SU-DHL-6 (cell line): ENCODE data around the gene CHCHD1.

Experiments
- H2AFZ ChIP-seq: fragments of 200-600 bp; sonication (generic); 2 replicates; pipeline ENCODE4 v1.6.1; 2014; ENCODE audit warnings: low read depth, mild to moderate bottlenecking, moderate library complexity, mixed read lengths, antibody characterized with exemption, low read length; ENCODE audit not compliant: severe bottlenecking
- H3F3A ChIP-seq: fragments of 200-600 bp; shearing (Covaris generic); 2 replicates; pipeline ENCODE4 v1.6.0; 2016; ENCODE audit warnings: antibody characterized with exemption, mild to moderate bottlenecking; ENCODE audit not compliant: insufficient read depth
- H3K27ac ChIP-seq: fragments of 200-600 bp; sonication (generic); 2 replicates; pipeline ENCODE4 v1.5.1; 2016; ENCODE audit warnings: low read depth, mild to moderate bottlenecking, low read length, moderate library complexity, mixed read lengths
- H3K27me3 ChIP-seq: fragments of 200-600 bp; sonication (generic), shearing (Covaris generic); 2 replicates; pipeline ENCODE4 v1.6.0; 2014; ENCODE audit warnings: mild to moderate bottlenecking, low read length
- H3K36me3 ChIP-seq: fragments of 200-600 bp; sonication (generic); 2 replicates; pipeline ENCODE4 v1.6.1; 2014; ENCODE audit warnings: mild to moderate bottlenecking, low read length, mixed read lengths
- H3K4me2 ChIP-seq: fragments of 300-600, 200-600 bp; shearing (Covaris generic), sonication (generic); 2 replicates; pipeline ENCODE4 v1.6.0; 2014; ENCODE audit warnings: low read length, low read depth, mild to moderate bottlenecking; ENCODE audit not compliant: poor library complexity, severe bottlenecking
- H3K4me3 ChIP-seq: fragments of 200-600 bp; sonication (generic); 2 replicates; pipeline ENCODE4 v1.5.1; 2014; ENCODE audit warnings: antibody characterized with exemption, low read length, mild to moderate bottlenecking, mixed read lengths; ENCODE audit not compliant: insufficient read depth, poor library complexity, severe bottlenecking
- H3K79me2 ChIP-seq: fragments of 200-600 bp; sonication (generic); 2 replicates; pipeline ENCODE4 v1.6.1; 2014; ENCODE audit warnings: mild to moderate bottlenecking, low read length, moderate library complexity; ENCODE audit not compliant: insufficient read depth
- H3K9ac ChIP-seq: fragments of 200-600 bp; sonication (generic); 2 replicates; pipeline ENCODE4 v1.7.0; 2014; ENCODE audit warnings: mild to moderate bottlenecking, low read length
- H3K9me2 ChIP-seq: fragments of 200-600 bp; sonication (generic); replicated peaks from 2 replicates; pipeline ENCODE4 v1.6.1; 2014; ENCODE audit warnings: low read length; ENCODE audit not compliant: insufficient read depth
- H3K9me3 ChIP-seq: fragments of 200-600 bp; sonication (generic); 2 replicates; pipeline ENCODE4 v1.6.1; 2014; ENCODE audit warnings: low read length, mixed read lengths; ENCODE audit not compliant: insufficient read depth
- H4K20me1 ChIP-seq: fragments of 200-600 bp; sonication (generic); 2 replicates; pipeline ENCODE4 v1.6.1; 2014; ENCODE audit warnings: low read depth, mild to moderate bottlenecking, antibody characterized with exemption, low read length, moderate library complexity, mixed read lengths
- CTCF ChIP-seq: fragments of 200-600 bp; sonication (generic); IDR thresholded peaks from one replicate; pipeline ENCODE4 v1.5.1; 2017; ENCODE audit warnings: antibody characterized with exemption, mild to moderate bottlenecking, low read length, moderate library complexity; ENCODE audit not compliant: insufficient read depth, poor library complexity, severe bottlenecking
- EZH2phosphoT487 ChIP-seq: fragments of 200-600 bp; sonication (generic), shearing (Covaris generic); conservative IDR thresholded peaks from 2 replicates; pipeline ENCODE4 v1.6.1; 2018; ENCODE audit warnings: mild to moderate bottlenecking, antibody characterized with exemption, low read length, moderate library complexity, mixed read lengths

The CHCHD1 gene

GRCh38 chr10:73812657-73813056 lies 30.8 kb downstream of the CHCHD1 start:
- no peaks in the 10 kb centered on the region for H4K20me1 ChIP-seq
- no peaks in the 10 kb centered on the region for H3K9me2 ChIP-seq
- H3K4me2 ChIP-seq: no peak overlapping the region
- H2AFZ ChIP-seq: no peak overlapping the region
- no peak overlapping the region for H3K27ac ChIP-seq
- peaks cover 7% of the 10 kb centered on the region for H3F3A ChIP-seq
- H3K4me3 ChIP-seq: no peak overlapping the region
- H3K9ac ChIP-seq: no peak overlapping the region
- TF ChIP-seq CTCF: no peak
- no peak for TF ChIP-seq EZH2phosphoT487
- H3K9me3 ChIP-seq: no peaks in the 10 kb centered on the region
- no peaks in the 10 kb centered on the region for H3K36me3 ChIP-seq
- no peaks in the 10 kb centered on the region for H3K27me3 ChIP-seq
- peaks cover 5% of the 10 kb centered on the region; the same call in 1 of the 2 replicates for H3K79me2 ChIP-seq

GRCh38 chr10:73813333-73813732 lies 31.5 kb downstream of the CHCHD1 start:
- Histone ChIP-seq H3K9me3 (no peaks in the 10 kb centered on the region), H3F3A (peaks cover 7% of the 10 kb centered on the region), H3K27ac (no peak overlapping the region), H3K4me3 (no peak overlapping the region), H3K4me2 (no peak overlapping the region), H3K27me3 (no peaks in the 10 kb centered on the region), H2AFZ (no peak overlapping the region), H3K36me3 (no peaks in the 10 kb centered on the region), H3K9ac (no peak overlapping the region), H3K79me2 (peaks cover 5% of the 10 kb centered on the region; the same call in 1 of the 2 replicates), H4K20me1 (no peaks in the 10 kb centered on the region), H3K9me2 (no peaks in the 10 kb centered on the region)
- TF ChIP-seq EZH2phosphoT487: no peak
- TF ChIP-seq CTCF: no peak

- Histone ChIP-seq H3K9me3 (no peaks in the 10 kb centered on the region), H3K27ac (no peak overlapping the region), H3F3A (peaks cover 7% of the 10 kb centered on the region), H3K36me3 (no peaks in the 10 kb centered on the region), H2AFZ (no peak overlapping the region), H3K4me3 (no peak overlapping the region), H3K27me3 (no peaks in the 10 kb centered on the region), H3K9me2 (no peaks in the 10 kb centered on the region), H4K20me1 (no peaks in the 10 kb centered on the region), H3K4me2 (no peak overlapping the region), H3K79me2 (peaks cover 5% of the 10 kb centered on the region; the same call in 1 of the 2 replicates), H3K9ac (no peak overlapping the region)
- no peak for TF ChIP-seq EZH2phosphoT487
- no peak for TF ChIP-seq CTCF
These were observed 32.5 kb downstream of the CHCHD1 start for GRCh38 chr10:73814276-73814895.
